HepG2 (cell line): ENCODE results near the gene MRPS31. TPM values are rescaled to one million over a fixed set of nuclear protein-coding genes. Genes with fewer than 3 reads are reported as not detected.

ENCODE experiments used
- BRCA1 ChIP-seq: sonication (generic); formaldehyde crosslinking; IDR thresholded peaks from 2 replicates; pipeline ENCODE4 v1.4.0; 2020; ENCODE audit warnings: missing genetic modification reagents
- CENPBD1 ChIP-seq: sonication (generic); formaldehyde crosslinking; IDR thresholded peaks from 2 replicates; pipeline ENCODE4 v1.8.0; 2022; ENCODE audit warnings: missing genetic modification reagents, low read depth, mild to moderate bottlenecking, borderline replicate concordance
- HNRNPLL ChIP-seq: fragments of 200-400 bp; formaldehyde crosslinking; IDR thresholded peaks from 2 replicates; pipeline ENCODE4 v1.6.1; 2017; ENCODE audit warnings: mild to moderate bottlenecking, low read depth, low read length; ENCODE audit not compliant: poor library complexity, severe bottlenecking
- NKX3-1 ChIP-seq: sonication (generic); formaldehyde crosslinking; IDR thresholded peaks from 2 replicates; pipeline ENCODE4 v1.5.0; 2020; ENCODE audit warnings: missing genetic modification reagents
- THYN1 ChIP-seq: sonication (generic); formaldehyde crosslinking; IDR thresholded peaks from 2 replicates; pipeline ENCODE4 v1.8.1; 2023; ENCODE audit warnings: low read depth, mild to moderate bottlenecking, moderate library complexity, missing genetic modification reagents, borderline replicate concordance
- TSC22D2 ChIP-seq: sonication (generic); formaldehyde crosslinking; IDR thresholded peaks from 2 replicates; pipeline ENCODE4 v1.5.1; 2020; ENCODE audit warnings: missing genetic modification reagents, mild to moderate bottlenecking, borderline replicate concordance
- ZGPAT ChIP-seq: IDR thresholded peaks from 2 replicates; pipeline ENCODE4 v1.6.1; 2016; ENCODE audit warnings: mild to moderate bottlenecking
- ZNF136 ChIP-seq: sonication (generic); formaldehyde crosslinking; IDR thresholded peaks from 2 replicates; pipeline ENCODE4 v1.8.1; 2022; ENCODE audit warnings: low read depth, mild to moderate bottlenecking, moderate library complexity, missing genetic modification reagents
- ZNF317 ChIP-seq: sonication (generic); formaldehyde crosslinking; IDR thresholded peaks from 2 replicates; pipeline ENCODE4 v1.5.0; 2020; ENCODE audit warnings: mild to moderate bottlenecking, missing genetic modification reagents
- ZNF704 ChIP-seq: sonication (generic); formaldehyde crosslinking; IDR thresholded peaks from 2 replicates; pipeline ENCODE4 v1.8.1; 2023; ENCODE audit warnings: mild to moderate bottlenecking, inconsistent platforms, moderate library complexity, missing genetic modification reagents, borderline replicate concordance
- polyA plus RNA-seq, 8 experiments: library from polyadenylated mRNA; depleted of rRNA in 3 of 8; stranded (reverse) in 7 of 8; unstranded in 1 of 8; fragments of >200 nt; fragmentation: Illumina TruSeq in 4 of 8; extraction: Trizol in 4 of 8; gene quantifications; 2 replicates each; pipeline versions ENCODE4 v1.2.1 to v1.2.3, GENCODE V29; 2011 to 2016; ENCODE audit warnings: low read depth in 4 of 8, missing spikeins in 1 of 8, mixed read lengths in 1 of 8; ENCODE audit not compliant: insufficient read depth in 1 of 8
- total RNA-seq, 5 experiments: library from RNA; depleted of rRNA; stranded (reverse); fragments of >200 nt; fragmentation: Illumina TruSeq; extraction: Trizol; gene quantifications; 2 replicates each; pipeline ENCODE4 v1.2.3, GENCODE V29; 2016; ENCODE audit warnings: low read depth in 1 of 5

MRPS31 gene
- total and polyA plus RNA-seq, 2 of the 13 experiments (the other 11 are each of a cell fraction or from before 2014, with no cell fraction given), result 23.7 to 34.1 TPM

- no peak for TF ChIP-seq NKX3-1 (CRISPR knock-in tag)
- no peak for TF ChIP-seq THYN1 (CRISPR knock-in tag)
- TF ChIP-seq CENPBD1 (CRISPR knock-in tag), result no peak
- no peak for TF ChIP-seq TSC22D2 (CRISPR knock-in tag)
- TF ChIP-seq ZGPAT (CRISPR knock-in tag), result no peak
- no peak for TF ChIP-seq ZNF136 (CRISPR knock-in tag)
- no peak for TF ChIP-seq BRCA1 (CRISPR knock-in tag)
- no peak for TF ChIP-seq ZNF704
- TF ChIP-seq HNRNPLL, result no peak
- TF ChIP-seq ZNF317, result no peak
These were observed 90.2 kb downstream of the MRPS31 start (continued) for GRCh38 chr13:40680659-40681323.
